ENCODE data around the gene PSMD9. TPM values are rescaled to one million over a fixed set of nuclear protein-coding genes. Genes with fewer than 3 reads are reported as not detected.

The PSMD9 gene
- total and polyA plus RNA-seq, 7 donors = 28.5 to 108 (median 91.4) TPM

DNA sequence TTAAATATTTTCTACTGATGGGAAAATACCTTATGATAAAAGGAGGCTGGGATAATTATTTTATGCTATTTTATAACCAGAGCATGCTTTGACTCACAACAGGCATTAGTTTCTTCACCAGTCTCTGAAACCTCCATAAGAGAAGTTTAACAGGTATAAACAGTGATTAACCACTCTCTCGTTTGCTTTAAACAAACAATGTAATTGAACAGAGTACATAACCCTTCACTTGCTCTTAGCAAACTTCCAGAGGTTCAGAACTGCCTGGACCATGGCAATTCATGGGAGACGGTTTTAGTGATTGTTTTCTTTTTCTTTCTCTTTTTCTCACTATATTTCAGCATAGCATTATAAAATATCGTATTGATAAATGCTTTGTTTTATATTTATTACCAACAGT, 65.1 kb downstream of the PSMD9 start:
- DNase-seq = no peak
- Histone ChIP-seq H3K27ac (no peak overlapping the region), H3K27me3 (no peaks in the 10 kb centered on the region), H3K9me3 (no peaks in the 10 kb centered on the region), H3K4me1 (no peaks in the 10 kb centered on the region), H3K36me3 (no peaks in the 10 kb centered on the region), H3K4me3 (no peak overlapping the region)
- WGBS, 2 donors = 16 to 63% methylated on average over 3 of the region's 3 CpGs
- TF ChIP-seq, protein P1, sequence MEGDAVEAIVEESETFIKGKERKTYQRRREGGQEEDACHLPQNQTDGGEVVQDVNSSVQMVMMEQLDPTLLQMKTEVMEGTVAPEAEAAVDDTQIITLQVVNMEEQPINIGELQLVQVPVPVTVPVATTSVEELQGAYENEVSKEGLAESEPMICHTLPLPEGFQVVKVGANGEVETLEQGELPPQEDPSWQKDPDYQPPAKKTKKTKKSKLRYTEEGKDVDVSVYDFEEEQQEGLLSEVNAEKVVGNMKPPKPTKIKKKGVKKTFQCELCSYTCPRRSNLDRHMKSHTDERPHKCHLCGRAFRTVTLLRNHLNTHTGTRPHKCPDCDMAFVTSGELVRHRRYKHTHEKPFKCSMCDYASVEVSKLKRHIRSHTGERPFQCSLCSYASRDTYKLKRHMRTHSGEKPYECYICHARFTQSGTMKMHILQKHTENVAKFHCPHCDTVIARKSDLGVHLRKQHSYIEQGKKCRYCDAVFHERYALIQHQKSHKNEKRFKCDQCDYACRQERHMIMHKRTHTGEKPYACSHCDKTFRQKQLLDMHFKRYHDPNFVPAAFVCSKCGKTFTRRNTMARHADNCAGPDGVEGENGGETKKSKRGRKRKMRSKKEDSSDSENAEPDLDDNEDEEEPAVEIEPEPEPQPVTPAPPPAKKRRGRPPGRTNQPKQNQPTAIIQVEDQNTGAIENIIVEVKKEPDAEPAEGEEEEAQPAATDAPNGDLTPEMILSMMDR (IDR thresholded peaks at IDR 0.05) = no peak
- TF ChIP-seq POLR2A (IDR thresholded peaks at IDR 0.05) (no peak), POLR2AphosphoS5 (IDR thresholded peaks at IDR 0.05) (no peak), EP300 (IDR thresholded peaks at IDR 0.05) (no peak)
- intact Hi-C loops (cut with DNase I) = no loop called here

DNA sequence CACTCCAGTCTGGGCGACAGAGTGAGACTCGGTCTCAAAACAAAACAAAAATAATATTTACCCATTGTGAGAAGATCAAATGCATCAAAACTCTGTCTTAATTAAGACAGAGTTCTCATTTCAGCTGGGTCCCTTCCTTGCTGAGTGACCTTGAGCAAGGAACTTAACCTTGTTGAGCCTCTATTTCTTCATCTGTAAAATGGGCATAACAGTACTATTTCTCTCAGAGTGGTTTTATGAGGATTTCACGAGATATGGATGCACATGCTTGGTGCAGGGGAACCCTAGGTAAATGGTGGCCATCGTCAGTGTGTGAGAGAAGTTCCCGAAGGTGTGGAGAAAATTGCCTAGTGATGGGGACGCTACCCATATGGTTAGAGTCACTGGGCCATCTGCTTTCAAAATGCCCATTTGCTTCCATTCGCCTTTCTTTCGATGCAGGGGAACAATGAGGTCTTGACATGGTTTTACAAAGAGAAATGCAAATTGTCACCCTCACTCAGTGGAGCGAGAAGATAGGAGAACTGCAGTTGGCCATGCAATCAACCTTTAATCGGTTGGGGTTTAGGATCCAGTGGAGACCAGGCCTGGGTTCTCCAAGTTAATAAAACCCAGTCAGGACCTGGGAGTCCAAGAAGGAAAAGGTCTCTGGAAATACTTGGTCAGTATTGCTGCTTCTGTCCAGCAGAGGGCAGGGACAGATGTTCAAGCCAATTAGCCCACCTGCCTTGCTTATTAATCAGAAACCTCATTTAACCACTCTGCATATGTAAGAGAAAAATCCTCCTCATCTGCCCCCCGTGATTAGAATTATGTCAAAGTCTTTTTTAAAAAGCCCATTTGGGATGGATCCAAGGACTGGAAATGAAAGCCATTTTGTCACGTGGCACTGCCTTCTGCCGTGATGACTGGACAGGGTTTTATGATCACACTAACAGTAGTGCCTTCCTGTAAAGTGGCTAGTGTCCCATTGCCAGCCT, 67.0 kb downstream of the PSMD9 start:
- no peaks in the 10 kb centered on the region for H3K9me3 ChIP-seq
- H3K27ac ChIP-seq = no peak overlapping the region
- no peaks in the 10 kb centered on the region for H3K4me1 ChIP-seq
- DNase-seq = no peak
- no peak for TF ChIP-seq POLR2A (IDR thresholded peaks at IDR 0.05)
- TF ChIP-seq POLR2AphosphoS5 (IDR thresholded peaks at IDR 0.05) = no peak
- TF ChIP-seq, protein P1 (IDR thresholded peaks at IDR 0.05) = peak in 2 of 4 experiments; percentile 21 to 29
- no peak for TF ChIP-seq EP300 (IDR thresholded peaks at IDR 0.05)
- H3K4me3 ChIP-seq = no peak overlapping the region
- H3K36me3 ChIP-seq = no peaks in the 10 kb centered on the region
- intact Hi-C loops (cut with DNase I) = no loop called here
- no peaks in the 10 kb centered on the region for H3K27me3 ChIP-seq
- 79 to 83% methylated on average over 13 of the region's 13 CpGs for WGBS, 2 donors

DNA sequence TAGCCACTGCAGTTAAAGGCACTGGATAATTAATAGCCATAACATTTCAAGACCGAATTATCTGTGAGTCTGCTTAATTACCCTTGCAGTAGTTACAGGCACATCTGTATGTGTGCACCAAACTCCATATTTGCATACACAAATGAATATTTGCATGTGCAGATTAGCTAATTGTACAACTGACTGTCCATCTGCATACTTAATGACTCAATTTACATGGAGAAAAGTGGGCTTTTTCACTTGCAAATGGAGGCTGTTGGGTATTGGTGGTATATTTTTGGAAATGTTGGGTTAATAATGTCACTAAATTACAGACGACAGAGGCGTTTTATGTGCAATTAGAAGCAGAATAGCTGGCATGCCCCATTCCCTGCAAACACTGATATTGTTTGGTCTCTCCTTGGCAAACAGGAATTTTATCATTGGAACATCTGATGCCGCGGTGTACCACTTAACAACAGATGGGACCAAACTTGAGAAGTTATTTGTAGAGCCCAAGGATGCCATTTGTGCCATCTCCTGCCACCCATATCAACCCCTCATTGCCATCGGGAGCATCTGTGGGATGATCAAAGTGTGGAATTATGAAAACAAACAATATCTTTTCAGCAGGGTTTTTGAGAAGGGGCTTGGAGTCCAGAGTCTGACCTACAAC, 69.4 kb downstream of the PSMD9 start:
- TF ChIP-seq, protein P1 (IDR thresholded peaks at IDR 0.05) = no peak
- no peak for TF ChIP-seq EP300 (IDR thresholded peaks at IDR 0.05)
- TF ChIP-seq POLR2A (IDR thresholded peaks at IDR 0.05) = no peak
- no peak for TF ChIP-seq POLR2AphosphoS5 (IDR thresholded peaks at IDR 0.05)
- Histone ChIP-seq H3K4me3 (no peak overlapping the region), H3K27ac (no peak overlapping the region), H3K4me1 (no peaks in the 10 kb centered on the region), H3K36me3 (no peaks in the 10 kb centered on the region), H3K27me3 (no peaks in the 10 kb centered on the region), H3K9me3 (no peaks in the 10 kb centered on the region)
- WGBS, 2 donors = 81 to 87% methylated on average over 6 of the region's 6 CpGs
- DNase-seq = no peak
- intact Hi-C loops (cut with DNase I) = no loop called here

DNA sequence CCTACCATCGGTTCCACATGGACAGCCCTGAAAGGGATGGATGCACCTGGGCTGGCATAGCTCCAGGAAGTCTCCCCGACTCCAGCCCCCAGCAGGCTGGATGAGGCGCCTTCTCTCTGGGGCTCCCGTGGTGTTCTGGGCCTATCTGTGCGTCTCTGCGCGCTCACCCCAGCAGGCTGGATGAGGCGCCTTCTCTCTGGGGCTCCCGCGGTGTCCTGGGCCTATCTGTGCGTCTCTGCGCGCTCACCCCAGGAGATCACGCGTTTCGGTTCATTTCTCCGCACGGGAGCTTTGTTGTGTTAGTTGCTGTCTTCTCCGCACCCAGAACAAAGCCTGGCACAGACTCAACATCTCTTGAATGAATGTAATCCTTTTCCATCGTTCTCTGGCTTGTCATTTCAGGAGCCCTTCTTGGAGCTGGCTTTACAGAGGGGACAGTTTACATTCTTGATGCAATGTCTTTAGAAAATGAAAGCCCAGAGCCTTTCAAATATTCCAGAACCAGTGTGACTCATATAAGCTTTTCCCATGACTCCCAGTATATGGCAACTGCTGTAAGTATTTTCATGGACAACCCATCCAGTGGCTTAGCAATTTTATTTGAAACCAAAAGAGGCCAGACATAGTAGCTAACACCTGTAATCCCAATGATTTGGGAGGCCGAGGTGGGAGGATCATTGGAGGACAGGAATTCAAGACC, 70.1 kb downstream of the PSMD9 start:
- Histone ChIP-seq H3K4me1 (no peaks in the 10 kb centered on the region), H3K36me3 (no peaks in the 10 kb centered on the region), H3K9me3 (no peaks in the 10 kb centered on the region), H3K4me3 (no peak overlapping the region), H3K27ac (peak overlapping the region in 1 of 4 donors; percentile 26), H3K27me3 (no peaks in the 10 kb centered on the region)
- no peak for DNase-seq
- intact Hi-C loops (cut with DNase I) = no loop called here
- WGBS, 2 donors = 79 to 83% methylated on average over 21 of the region's 21 CpGs
- TF ChIP-seq EP300 (IDR thresholded peaks at IDR 0.05) (no peak), POLR2A (IDR thresholded peaks at IDR 0.05) (no peak), POLR2AphosphoS5 (IDR thresholded peaks at IDR 0.05) (no peak)
- TF ChIP-seq, protein P1 (IDR thresholded peaks at IDR 0.05) = no peak
